GM18951 (cell line): ENCODE data around the gene ACBD3.
"Not testable (repeated sequence)": the region's sequence is repeated elsewhere in the genome, so short reads cannot be mapped to it uniquely, and the experiment has no call there.

Experiments used
- POLR2A ChIP-seq: IDR thresholded peaks from 4 replicates; pipeline ENCODE4 v1.6.1; 2011; ENCODE audit warnings: mild to moderate bottlenecking; ENCODE audit not compliant: insufficient read length, insufficient read depth; ENCODE audit errors: extremely low read depth
- in situ Hi-C: fragments of 300-500 bp; cut with MboI; formaldehyde crosslinking; loops from one replicate; pipeline ENCODE4 v1.12.0; 2022; ENCODE audit warnings: low sequenced_read_pairs, mixed read lengths, inconsistent platforms; ENCODE audit not compliant: unreplicated experiment

ACBD3 gene

DNA sequence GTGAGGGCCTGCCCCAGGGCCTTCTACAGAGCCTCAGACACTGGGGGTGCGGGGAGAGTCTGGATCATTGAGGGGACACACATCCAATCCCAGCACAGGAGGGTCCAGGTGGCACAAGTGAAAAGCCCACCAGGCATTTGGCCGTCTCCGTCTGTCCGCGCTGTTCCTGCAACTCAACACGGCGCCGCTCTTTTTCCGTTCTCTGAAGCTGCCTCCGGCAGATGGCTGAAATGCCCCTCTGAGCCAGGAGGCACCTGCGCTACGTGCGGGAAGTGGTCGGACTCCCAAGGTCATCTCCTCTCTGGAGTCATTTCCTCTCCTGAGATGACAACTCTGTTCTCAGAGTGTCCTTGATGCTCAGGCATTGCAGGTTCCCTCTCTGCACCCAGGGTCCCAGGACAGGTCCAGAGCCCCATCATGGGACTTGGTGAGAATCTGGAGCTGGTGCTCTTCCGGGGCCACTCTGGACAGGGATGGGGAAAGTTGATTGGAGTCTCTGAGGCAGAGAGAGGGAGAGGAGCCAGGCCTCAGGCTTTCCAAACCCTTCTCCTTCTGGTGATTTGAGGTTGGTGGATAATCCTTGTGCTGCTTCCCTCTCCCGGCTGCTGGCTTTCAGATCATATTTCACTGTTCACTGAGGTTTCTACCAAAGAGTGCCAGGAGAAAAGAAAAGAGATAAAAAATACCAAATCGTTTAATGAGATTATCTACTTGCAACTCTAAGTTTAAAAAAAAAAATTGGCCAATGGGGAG lies 22.9 kb upstream of the ACBD3 start:
- in situ Hi-C loops: no loop called here
- no peak for TF ChIP-seq POLR2A

DNA sequence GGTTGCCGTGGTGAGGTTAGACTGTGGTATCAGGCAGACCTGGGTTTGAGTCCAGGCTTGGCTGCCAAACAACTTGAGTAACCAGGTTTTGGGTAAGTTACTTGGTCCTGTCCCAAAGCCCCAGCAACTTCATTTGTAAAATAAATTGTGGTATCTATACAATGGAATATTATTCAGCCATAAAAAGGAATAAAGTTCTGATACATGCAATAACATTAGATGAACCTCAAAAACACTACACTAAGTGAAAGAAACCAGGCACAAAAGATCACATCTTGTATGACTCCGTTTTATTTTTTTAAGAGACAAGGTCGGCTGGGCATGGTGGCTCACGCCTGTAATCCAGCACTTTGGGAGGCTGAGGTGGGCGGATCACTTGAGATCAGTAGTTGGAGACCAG lies 20.5 kb upstream of the ACBD3 start:
- in situ Hi-C loops: no loop called here

DNA sequence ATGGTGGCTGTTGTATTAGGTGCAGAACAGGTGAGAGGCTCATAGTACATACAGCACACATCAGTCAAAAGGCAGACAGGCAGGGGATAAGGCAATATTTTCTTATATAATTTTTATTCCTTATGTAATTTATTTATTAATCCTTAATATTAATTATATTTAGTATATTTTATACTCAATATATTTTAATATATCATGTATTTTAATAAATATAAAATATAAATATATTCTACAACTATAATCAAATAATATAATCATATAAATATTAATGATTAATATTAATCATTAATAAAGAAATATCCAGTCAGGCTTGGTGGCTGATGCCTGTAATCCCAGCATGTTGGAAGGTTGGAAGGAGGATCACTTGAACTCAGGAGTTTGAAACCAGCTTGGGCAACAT lies 17.7 kb upstream of the ACBD3 start:
- no peak for TF ChIP-seq POLR2A
- in situ Hi-C loops: no loop called here

More for the DNA sequence above, 20.5 kb upstream of the ACBD3 start:
- no peak for TF ChIP-seq POLR2A

DNA sequence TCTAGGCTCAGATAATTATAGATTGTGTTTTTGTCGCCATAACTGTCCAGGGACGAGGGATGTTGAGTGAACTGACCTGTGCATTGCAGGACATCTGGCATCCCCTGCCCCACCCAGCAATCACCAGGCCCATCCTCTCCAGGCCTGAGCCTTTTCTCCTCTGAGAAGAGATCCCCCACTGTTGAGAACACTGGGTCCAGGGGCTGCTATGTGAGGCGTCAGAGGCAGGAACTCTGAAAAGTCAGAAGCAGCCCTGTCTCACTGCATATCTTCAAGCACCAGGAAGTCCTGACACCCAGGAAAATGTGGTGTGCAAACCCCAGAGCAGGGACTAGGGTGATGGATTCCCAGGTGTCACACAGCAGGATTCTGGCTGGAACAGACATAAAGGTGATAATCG lies 17.1 kb upstream of the ACBD3 start:
- no peak for TF ChIP-seq POLR2A
- in situ Hi-C loops: no loop called here

DNA sequence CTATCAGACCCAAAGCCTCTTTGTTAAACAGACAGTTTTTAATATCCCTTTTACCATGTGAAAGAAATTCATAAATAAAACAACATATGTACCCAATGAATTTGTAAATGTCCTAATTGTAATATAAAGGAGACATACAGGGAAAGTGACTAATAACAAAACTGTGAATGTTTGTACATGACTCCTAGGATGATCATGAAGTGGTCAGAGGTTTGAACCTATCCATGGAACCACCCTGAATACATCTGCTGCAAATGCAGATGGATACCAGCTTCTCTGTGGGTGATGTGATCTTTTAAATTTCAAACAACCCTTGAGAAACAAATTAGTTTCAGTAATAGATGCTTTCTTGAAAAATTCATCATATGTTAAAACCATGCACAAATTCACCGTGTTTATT lies 16.7 kb upstream of the ACBD3 start:
- no peak for TF ChIP-seq POLR2A
- in situ Hi-C loops: no loop called here

DNA sequence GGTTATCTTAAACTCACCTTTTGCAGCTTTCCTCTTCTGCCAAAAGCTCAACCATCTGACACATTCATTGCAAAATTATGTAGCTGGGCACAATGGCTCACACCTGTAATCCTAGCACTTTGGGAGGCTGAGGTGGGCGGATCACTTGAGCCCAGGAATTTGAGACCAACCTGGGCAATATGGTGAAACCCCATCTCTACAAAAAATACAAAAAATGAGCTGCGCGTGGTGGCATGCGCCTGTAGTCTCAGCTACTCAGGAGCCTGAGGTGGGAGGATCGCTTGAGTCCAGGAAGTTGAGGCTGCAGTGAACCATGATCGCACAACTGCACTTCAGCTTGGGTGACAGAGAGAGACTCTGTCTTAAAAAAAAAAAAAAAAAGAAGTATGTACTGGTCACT lies 16.1 kb upstream of the ACBD3 start:
- in situ Hi-C loops: not testable (repeated sequence)

DNA sequence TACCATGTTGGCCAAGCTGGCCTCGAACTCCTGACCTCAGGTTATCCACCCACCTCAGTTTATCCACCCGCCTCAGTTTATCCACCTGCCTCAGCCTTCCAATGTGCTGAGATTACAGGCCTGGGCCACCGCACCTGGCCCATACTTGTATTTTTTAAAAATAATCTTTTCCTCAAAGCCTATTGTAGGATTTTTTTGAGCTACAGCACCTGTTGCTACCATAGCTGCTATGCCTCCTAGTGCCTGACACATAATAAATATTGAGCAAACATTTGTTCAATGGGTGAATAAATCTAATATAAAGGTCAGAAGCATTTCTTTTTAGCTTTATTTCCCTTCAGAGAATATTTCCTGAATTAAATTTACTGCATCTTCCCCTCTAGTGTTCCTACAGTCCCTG lies 15.7 kb upstream of the ACBD3 start:
- TF ChIP-seq POLR2A: no peak
- in situ Hi-C loops: no loop called here

DNA sequence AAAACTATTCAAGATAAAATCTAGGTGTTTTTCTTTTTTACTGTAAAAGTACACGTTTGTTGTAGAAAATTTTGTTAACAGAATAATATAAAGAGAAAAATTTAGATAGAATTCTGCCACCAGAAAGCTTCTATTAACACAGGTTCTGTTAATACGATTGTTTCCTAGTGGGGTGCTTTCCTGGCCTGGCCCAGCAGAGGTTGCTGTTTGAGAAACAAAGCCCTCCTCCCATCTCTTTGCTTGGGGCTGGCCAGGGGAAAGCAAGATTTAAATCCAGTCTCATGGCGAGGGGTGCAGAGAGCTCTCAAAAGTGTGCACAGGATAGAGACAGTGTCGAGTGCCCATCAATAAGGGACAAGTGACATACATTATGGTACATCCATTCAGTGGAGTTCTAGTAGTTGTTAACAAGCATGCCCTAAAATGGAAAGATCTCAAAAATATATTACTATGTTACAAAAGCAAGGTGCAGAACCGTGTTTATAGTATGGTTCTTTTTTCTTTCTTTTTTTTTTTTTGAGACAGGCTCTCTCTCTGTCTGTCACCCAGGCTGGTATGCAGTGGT lies 14.6 kb upstream of the ACBD3 start:
- in situ Hi-C loops: no loop called here
- TF ChIP-seq POLR2A: no peak

DNA sequence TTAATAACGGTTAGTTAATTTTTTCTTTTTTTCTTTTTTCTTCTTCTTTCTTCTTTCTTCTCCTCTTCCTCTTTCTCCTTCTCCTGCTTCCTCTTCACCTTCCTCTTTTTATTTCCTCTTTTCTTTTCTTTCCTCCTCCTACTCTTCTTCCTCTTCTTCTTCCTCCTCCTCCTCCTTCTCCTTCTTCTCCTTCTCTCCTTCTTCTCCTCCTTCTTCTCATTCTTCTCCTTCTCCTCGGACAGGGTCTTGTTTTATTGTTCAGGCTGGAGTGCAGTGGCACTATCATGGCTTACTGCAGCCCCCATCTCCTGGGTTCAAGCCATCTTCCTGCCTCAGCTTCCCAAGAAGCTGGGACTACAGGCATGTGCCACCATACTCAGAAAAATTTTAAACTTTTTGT lies 13.4 kb upstream of the ACBD3 start:
- in situ Hi-C loops: no loop called here
- no peak for TF ChIP-seq POLR2A

DNA sequence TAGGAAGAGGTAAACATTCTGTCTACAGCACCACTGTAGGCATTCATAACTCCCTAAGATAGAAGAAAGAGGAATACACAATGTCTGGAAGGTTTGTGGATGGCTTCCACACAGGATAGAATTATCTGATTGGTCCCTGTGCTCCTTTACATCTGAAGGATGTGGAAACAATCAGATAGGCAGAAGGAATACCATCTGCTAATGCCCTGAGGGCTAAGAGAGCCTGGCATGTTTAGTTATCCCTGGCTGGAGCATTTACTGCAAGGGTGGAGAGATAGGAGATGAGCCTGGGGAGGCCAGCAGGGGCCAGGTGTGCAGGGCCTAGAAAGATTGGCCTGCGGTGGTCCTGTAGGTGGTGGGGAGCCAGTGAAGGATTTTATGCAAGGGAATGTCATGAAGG lies 8.6 kb upstream of the ACBD3 start:
- TF ChIP-seq POLR2A: no peak
- in situ Hi-C loops: no loop called here

DNA sequence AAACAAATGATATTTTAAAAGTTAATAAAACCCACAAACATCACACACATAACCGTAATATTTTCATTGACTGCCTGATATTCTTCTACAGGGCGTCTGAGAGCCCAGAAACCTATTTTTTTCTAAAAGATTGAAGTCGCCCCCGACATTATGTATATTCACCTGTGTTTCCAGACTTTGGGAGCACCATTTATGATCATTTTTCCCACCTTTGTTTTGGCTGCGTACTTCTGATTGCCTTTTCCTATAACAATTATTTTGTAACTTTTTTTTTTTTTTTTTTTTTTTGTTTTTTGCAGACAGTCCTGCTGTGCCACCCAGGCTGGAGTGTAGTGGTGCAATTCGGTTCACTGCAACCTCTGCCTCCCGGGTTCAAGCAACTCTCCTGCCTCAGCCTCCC lies 839 bp upstream of the ACBD3 start:
- in situ Hi-C loops: no loop called here
- no peak for TF ChIP-seq POLR2A

DNA sequence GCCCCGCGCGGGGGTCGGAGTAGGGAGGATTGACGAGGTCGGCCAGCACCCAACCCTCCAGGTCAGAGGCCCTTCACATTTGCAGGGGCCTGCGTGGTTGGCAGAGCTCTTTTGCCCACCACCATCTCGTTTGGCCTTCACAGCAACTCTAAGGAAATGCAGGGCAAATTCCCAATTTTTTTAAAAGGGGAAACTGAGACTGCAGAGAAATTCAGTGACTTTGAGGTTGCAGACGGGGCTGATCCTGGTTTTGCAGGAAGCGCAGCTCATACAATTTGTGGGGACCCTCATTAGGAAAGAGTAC lies 430 bp upstream of the ACBD3 start:
- TF ChIP-seq POLR2A: no peak
- in situ Hi-C loops: no loop called here

DNA sequence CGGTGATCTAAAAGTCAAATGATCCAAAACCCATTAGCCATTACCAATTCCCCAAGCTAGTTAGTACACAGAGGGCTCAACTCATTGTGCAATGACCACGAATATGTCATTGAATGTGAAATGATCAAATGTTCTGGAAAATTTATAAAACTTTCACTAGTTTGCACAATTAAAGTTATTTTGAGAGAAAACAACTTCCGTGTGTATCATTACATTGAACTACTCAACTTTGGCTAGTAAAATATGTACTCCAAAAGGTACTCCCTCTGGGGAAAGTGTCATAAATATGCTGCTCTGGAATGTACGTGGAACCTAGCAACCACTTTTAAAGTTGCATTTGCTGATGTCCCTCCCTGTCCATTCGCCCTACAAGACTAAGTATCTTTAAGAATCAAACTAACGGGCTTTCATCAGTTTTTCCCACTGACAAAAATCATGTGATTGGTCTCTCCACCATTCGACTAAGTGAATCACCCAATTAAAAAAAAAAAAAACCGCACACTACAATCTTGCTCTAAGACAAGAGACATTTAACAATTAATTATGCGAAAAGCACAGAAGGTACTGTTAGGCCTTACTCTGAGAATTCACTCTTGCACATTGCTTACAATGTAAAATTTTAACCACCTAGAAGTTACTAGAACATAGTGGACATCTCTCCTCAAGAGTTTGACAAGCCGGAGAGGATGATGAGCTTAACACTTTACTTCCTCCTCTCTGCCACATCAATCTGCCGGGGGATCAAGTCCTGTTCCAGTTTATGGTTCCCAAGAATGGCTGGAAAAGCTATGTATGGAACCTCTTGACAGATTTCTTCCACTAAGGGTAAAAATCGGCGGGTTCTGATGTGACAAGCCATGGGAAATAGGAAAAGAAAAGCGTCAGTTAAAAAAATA lies 1.2 kb downstream of the ACBD3 start:
- TF ChIP-seq POLR2A: no peak
- in situ Hi-C loops: no loop called here
